Lower lobe of right lung (tissue), 2 donors: Measurements from ENCODE around the gene CALM3. TPM values are rescaled to one million over a fixed set of nuclear protein-coding genes. Genes with fewer than 3 reads are reported as not detected.
"Not testable (repeated sequence)": the region's sequence is repeated elsewhere in the genome, so short reads cannot be mapped to it uniquely, and the experiment has no call there.

Source experiments
- ATAC-seq, 2 donors: fragments of 200-7000 bp; cut with Tn5 transposase; one replicate each; pipeline ENCODE4 v1.9.1; 2020 to 2022; ENCODE audit warnings: mild to moderate bottlenecking in 2 of 2, moderate library complexity in 2 of 2
- DNase-seq: peaks from one replicate; pipeline ENCODE4 v3.0.0-alpha.2; 2020
- H3K27ac ChIP-seq: fragments of 200-600 bp; one replicate; pipeline ENCODE4 v1.8.0; 2022
- H3K27me3 ChIP-seq: fragments of 200-600 bp; one replicate; pipeline ENCODE4 v1.8.0; 2022; ENCODE audit warnings: low read depth
- H3K36me3 ChIP-seq: fragments of 200-600 bp; one replicate; pipeline ENCODE4 v1.8.0; 2022; ENCODE audit warnings: mild to moderate bottlenecking
- H3K4me1 ChIP-seq: fragments of 200-600 bp; one replicate; pipeline ENCODE4 v1.8.0; 2022
- H3K4me3 ChIP-seq: fragments of 200-600 bp; one replicate; pipeline ENCODE4 v1.8.0; 2022; ENCODE audit warnings: mild to moderate bottlenecking
- H3K9me3 ChIP-seq: fragments of 200-600 bp; one replicate; pipeline ENCODE4 v1.8.0; 2022
- CTCF ChIP-seq: fragments of 200-600 bp; IDR thresholded peaks from one replicate; pipeline ENCODE4 v1.8.0; 2022; ENCODE audit warnings: antibody characterized with exemption, mild to moderate bottlenecking
- intact Hi-C: fragments of 100-400 bp; cut with DNase I; formaldehyde crosslinking; loops from one replicate; pipeline ENCODE4 v1.11.0; 2022
- total RNA-seq: library from RNA; stranded (reverse); fragmentation: NEBNext Ultra II Directional; extraction: Animal tissue kit (Norgen Biotek cat#: 25700); gene quantifications from one replicate; pipeline ENCODE4 v1.2.1, GENCODE V29; 2021
- donor health status: DM: no; HTN: yes; CAD: no; lungs with severe emphysema.

Gene CALM3
- total RNA-seq, 1 donor from 2014 or later: 155 TPM

DNA sequence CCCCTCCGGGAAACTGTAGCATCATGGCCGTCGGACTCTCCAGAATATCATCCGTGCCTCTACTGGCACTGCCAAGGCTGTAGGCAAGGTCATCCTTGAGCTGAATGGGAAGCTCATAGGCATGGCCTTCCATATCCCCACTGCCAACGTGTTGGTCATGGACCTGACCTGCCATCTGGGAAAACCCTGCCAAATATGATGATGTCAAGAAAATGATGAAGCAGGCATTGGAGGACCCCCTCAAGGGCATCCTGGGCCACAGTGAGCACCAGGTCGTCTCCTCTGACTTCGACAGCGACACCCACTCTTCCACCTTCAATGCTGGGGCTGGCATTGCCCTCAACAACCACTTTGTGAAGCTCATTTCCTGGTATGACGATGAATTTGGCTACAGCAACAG is 41.9 kb upstream of the CALM3 start:
- H3K27ac ChIP-seq: no peak overlapping the region
- no peak overlapping the region for H3K4me3 ChIP-seq
- intact Hi-C loops: no loop called here
- H3K27me3 ChIP-seq: no peaks in the 10 kb centered on the region
- H3K9me3 ChIP-seq: no peaks in the 10 kb centered on the region
- no peaks in the 10 kb centered on the region for H3K36me3 ChIP-seq
- no peak for ATAC-seq
- H3K4me1 ChIP-seq: no peaks in the 10 kb centered on the region
- TF ChIP-seq CTCF: no peak
- DNase-seq: no peak

GRCh38 chr19:46559675-46560074 is 41.5 kb upstream of the CALM3 start:
- intact Hi-C loops, H3K4me3 ChIP-seq, H3K9me3 ChIP-seq, H3K4me1 ChIP-seq, ATAC-seq, DNase-seq, H3K27me3 ChIP-seq, H3K27ac ChIP-seq, H3K36me3 ChIP-seq: not testable (repeated sequence)

GRCh38 chr19:46564701-46565100 is 36.4 kb upstream of the CALM3 start:
- Histone ChIP-seq H3K27ac (no peak overlapping the region), H3K4me3 (no peak overlapping the region), H3K9me3 (no peaks in the 10 kb centered on the region), H3K27me3 (no peaks in the 10 kb centered on the region), H3K36me3 (no peaks in the 10 kb centered on the region), H3K4me1 (no peaks in the 10 kb centered on the region)
- ATAC-seq: no peak
- DNase-seq: no peak
- intact Hi-C loops: no loop called here
- TF ChIP-seq CTCF: no peak

- no peaks in the 10 kb centered on the region for H3K9me3 ChIP-seq
- H3K27ac ChIP-seq: no peak overlapping the region
- H3K4me1 ChIP-seq: peaks cover 1% of the 10 kb centered on the region
- DNase-seq (no peak), ATAC-seq (no peak)
- H3K27me3 ChIP-seq: no peaks in the 10 kb centered on the region
- intact Hi-C loops: no loop called here
- no peak for TF ChIP-seq CTCF
- no peak overlapping the region for H3K4me3 ChIP-seq
- no peaks in the 10 kb centered on the region for H3K36me3 ChIP-seq
These were observed 29.6 kb upstream of the CALM3 start for GRCh38 chr19:46571495-46571894.

- no peaks in the 10 kb centered on the region for H3K36me3 ChIP-seq
- intact Hi-C loops: no loop called here
- no peaks in the 10 kb centered on the region for H3K9me3 ChIP-seq
- H3K4me1 ChIP-seq: peaks cover 4% of the 10 kb centered on the region
- DNase-seq: no peak
- no peak for TF ChIP-seq CTCF
- no peak overlapping the region for H3K4me3 ChIP-seq
- ATAC-seq: no peak
- H3K27me3 ChIP-seq: no peaks in the 10 kb centered on the region
- H3K27ac ChIP-seq: no peak overlapping the region
These were observed 27.2 kb upstream of the CALM3 start for GRCh38 chr19:46573679-46574498.

DNA sequence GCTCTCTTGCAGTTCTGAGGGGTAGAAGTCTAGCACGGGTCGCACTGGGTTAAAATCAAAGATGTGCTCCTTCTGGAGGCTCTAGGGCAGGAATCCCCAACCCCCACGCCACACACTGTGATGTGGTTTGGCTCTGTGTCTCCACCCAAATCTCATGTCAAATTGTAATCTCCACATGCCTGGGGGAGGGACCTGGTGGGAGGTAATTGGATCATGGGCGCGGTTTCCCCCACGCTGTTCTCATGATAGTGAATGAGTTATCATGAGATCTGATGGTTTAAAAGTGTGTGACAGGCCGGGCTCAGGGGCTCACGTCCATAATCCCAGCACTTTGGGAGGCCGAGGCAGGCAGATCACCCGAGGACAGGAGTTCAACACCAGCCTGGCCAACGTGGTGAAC is 26.6 kb upstream of the CALM3 start:
- Histone ChIP-seq H3K4me1 (peaks cover 4% of the 10 kb centered on the region), H3K9me3 (no peaks in the 10 kb centered on the region), H3K36me3 (no peaks in the 10 kb centered on the region), H3K27ac (no peak overlapping the region), H3K27me3 (no peaks in the 10 kb centered on the region), H3K4me3 (no peak overlapping the region)
- TF ChIP-seq CTCF: no peak
- ATAC-seq: no peak
- no peak for DNase-seq
- intact Hi-C loops: no loop called here
